NCI-H345 (cell line): ENCODE measurements around the gene SLC29A2.
"Not testable (repeated sequence)": the region's sequence is repeated elsewhere in the genome, so short reads cannot be mapped to it uniquely, and the experiment has no call there.

Source experiments
- DNase-seq: peaks from one replicate; lab custom pipeline; 2025; lab: John Stamatoyannopoulos, UW

SLC29A2 gene

DNA sequence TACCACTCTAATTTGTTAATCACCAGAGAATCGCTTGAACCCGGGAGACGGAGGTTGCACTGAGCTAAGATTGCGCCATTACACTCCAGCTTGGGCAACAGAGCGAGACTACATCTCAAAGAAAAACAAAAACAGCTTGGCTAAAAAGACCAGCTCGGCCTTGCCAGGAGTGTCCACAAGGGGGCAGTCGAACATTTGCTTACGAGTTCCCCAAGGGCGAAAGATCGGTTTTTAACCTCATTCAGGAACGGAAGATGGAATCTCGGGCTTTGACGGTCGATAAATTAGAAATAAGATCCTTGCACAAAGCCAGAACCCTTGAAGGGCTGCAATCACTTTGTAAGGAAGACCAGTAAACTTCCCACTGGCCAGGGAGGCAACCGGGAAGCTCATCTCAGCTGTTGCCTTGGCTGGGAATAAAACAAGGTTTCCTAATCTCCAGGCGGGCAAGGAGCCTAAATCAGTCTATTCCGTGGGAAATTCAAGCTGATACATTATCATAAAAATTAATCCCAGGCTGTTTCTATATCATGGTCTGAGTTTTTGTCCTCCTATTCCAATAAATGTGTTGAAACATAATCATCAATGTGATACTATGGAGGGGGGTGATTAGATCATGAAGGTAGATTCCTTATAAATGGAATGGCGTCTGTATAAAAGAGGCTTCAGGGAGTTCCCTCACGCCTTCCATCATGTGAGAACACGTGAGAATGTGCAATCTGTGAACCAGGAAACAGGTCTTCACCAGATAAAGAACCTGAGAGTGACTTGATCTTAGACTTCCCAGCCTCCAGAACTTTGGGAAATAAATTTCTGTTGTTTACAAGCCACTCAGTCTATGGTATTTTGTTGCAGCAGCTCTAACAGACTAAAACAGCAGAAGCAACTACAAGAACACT lies 14.9 kb upstream of the SLC29A2 start:
- peak; percentile 87 for DNase-seq

DNA sequence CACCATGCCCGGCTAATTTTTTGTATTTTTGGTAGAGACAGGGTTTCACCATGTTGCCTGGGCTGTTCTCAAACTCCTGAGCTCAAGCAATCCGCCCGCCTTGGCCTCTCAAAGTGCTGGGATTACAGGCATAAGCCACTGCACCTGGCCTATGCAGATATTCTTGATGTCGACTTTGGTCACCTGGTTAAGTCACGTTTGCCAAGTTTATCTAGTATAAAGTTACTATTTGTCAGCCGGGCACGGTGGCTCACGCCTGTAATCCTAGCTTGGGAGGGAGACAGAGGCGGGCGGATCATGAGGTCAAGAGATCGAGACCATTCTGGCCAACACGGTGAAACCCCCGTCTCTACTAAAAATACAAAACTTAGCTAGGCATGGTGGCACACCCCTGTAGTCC lies 12.8 kb upstream of the SLC29A2 start:
- not testable (repeated sequence) for DNase-seq

DNA sequence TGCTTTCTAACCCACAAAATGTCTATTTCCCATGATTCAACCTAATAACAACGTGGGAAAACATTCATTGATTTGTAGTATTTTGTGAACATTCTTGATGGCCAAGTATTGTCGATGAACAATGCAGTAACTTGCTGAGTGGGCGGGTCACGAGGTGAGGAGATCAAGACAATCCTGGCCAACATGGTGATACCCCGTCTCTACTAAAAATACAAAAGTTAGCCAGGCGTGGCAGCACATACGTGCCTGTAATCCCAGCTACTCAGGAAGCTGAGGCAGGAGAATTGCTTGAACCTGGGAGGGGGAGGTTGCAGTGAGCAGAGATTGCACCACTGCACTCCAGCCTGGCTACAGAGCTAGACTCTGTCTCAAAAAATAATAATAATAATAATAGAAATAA lies 8.7 kb upstream of the SLC29A2 start:
- DNase-seq = not testable (repeated sequence)

DNA sequence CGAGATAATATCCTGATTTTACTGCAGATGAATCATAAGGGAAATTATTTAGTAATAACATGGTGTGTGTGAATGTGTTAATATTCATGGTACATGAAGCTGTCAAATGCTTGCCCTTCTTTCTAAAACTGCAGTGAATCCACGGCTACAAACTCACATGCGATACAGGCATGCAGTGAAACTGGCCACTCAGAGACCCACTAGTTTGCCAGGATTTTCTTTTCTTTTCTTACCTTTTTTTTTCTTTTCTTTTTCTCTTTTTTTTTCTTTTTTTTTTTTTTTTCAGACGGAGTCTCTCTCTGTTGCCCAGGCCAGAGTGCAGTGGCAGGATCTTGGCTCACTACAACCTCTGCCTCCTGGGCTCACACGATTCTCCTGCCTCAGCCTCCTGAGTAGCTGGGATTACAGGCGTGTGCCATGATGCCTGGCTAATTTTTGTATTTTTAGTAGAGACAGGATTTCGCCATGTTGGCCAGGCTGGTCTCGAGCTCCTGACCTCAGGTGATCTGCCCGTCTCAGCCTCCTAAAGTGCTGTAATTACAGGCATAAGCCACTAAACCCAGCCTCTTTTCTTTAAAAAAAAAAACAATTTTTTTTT lies 2.2 kb upstream of the SLC29A2 start:
- DNase-seq = not testable (repeated sequence)

DNA sequence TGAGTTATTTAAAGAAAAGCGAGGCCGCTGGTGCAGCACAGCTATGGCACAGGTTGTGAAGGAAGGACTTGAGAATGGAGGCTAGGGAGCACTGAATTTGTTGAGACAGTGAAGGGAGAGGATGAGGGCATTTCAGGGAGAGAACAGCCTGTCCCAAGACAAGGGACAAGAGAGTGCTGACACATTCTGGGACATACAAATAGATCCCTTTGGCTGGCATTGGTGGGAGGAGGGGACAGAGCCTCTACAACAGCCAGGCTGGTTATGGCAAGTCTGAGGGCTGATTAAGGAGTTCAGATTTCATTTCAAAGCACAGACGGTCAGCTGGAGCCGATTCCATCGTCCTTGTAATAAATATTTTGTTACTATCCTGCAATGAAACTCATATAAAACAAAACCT lies 1.7 kb upstream of the SLC29A2 start:
- DNase-seq = no peak

DNA sequence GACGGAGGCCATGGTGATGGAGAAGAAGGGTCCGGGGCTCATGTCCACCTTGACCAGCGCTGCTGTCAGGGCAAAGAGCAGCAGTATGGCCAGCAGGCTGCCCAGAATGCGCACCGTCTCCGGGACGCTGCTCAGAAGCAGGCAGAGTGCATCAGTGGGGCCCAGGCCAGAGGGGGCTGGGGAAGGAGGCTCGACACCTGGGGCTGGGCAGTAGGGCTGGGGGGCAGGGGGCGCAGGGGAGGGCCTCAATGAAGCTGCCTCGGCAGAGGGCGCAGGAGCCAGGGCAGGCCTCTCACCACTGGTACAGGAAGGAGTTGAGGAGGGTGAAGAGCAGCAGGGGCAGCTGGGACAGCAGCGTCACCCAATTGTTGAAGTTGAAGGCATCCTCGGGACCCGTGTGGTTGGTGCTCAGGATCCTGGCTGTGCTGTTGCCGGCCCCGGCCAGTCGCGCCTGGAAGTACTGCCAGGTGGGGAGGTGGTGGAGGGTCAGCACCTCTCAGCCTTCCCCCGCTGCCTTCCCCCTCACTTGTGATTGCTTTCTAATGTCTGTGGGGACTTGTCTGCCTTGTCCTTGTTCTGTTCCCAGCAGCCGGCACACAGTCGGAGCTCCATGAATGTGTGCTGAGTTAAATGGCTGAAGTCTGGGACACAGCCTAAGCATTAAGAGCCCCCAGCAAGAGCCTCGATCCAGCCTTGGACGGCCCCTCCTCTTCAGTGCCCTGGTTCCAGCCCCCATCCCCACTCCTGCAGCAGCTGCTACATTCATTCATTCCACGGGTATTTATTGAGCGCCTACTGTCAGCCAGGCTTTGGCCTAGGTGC lies 2.3 kb downstream of the SLC29A2 start:
- DNase-seq = no peak

DNA sequence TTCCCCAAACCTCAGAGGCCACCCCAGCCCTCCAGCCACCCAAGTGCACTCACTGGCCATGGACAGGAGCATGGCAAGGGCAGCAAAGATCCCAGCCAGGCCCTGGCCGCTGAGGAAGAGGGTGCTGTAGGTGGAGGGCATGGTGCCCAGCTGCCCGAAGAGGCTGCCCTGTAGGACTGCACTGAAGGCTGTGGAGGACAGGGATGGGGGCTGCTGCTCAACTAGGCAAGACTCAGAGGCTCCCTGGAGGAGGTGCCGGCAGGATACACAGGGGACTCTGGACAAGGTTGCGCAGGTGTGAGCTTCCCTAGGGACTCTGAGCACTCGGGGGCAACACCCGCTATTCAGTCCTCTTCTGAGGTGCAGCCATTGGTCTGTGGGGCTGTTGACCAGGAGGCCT lies 3.1 kb downstream of the SLC29A2 start:
- DNase-seq = no peak

DNA sequence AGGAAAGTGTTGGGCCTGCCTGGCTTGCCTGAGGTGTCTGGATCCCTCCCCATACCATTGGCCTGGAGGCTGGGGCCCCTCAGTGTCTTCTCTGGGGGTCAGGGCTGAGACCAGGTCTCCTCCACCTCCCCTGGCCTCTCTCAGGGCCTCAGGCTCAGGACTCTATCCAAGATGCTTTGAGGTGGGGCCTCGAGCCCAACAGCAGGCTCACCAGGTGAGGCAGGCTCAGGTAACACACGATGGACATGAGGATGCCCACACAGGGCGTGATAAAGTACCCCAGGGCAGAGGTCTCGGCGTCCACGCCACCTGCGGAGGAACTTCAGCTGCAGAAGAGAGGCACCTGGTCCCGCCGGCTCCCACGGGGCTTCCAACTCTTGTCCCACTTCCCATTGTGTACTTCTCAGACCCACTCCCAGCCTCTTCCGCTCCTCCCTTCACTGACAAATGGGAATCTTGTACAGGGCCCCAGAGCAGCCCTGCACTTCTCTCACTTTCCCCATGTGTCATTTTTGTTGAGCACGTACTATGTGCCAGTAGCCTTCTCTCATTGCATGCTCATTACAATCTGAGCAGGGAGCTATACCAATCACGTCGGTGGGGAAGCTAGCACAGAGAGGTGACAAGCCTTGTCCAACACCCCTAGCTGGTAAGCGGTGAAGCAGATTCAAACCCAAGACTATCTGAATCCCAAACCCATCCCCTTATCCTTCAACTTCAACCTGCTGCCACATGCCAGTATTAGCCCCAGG lies 3.8 kb downstream of the SLC29A2 start:
- DNase-seq = no peak

DNA sequence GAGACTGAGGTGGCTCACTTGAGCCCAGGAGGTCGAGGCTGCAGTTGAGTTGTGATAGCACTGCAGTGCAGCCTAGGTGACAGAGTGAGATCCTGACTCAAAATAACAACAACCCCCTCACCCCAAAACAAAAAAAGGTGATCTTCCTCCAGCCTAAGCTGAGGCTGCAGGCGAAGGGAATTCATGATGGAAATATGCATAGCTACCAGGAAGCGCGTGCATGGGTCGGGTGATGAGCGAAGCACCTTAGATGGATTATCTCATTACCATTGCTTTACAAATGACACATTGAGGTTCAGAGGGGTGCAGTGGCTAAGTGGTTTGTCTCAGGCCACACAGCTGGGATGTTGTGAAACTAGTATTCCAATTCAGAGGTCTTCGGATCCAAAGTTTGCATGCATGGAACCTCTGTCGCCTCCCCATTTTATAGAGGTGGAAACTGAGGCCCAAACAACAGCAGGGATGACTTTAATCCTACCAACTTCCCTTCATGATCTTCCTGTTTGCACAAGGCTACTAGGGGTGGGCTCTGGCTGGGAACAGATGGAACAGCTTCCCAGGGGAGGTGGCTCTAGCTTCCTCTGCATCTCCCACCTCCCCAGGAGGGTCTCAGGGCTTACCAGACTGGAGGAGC lies 4.6 kb downstream of the SLC29A2 start:
- no peak for DNase-seq

DNA sequence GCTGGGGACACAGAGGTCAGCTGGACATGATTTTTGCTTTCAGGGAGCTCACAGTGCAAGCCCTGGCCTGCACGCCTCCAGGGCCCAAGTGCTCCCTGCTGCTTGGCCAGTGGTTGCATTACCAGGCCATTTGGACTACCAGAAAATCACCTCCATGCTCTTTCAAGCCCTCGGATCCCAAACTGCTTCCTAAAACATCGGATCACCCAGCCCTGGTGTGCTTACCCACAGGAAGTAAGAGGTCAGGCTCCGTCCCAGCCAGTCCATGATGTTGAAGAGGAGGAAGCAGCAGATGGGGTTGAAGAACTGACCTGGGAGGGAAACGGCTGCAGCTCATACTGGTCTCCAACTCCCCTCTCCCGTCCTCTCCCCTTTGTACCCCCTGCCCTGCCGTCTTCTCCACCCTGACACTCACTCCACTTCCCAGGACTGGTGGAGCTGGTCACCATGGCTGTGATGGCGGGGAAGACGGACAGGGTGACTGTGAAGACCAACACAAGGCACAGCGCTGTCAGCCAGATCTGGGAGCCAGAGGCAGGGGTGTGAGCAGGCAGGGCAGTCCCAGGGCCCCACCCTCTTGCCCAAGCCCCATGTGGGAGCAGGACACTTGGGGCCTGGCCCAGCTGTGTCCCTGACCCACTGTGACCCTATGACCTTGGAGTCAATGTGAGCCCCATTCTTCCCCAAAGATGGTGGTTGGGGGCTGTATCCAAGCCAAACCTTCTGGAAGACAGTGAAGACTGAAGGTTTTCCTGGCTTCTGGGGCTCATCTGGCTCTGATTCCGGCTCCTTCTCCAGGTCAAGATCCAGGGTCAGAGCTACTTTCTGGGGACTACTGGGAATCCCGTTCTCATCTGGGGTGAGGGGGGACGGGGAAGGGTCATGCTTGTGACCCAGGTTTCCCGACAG lies 5.6 kb downstream of the SLC29A2 start:
- no peak for DNase-seq

DNA sequence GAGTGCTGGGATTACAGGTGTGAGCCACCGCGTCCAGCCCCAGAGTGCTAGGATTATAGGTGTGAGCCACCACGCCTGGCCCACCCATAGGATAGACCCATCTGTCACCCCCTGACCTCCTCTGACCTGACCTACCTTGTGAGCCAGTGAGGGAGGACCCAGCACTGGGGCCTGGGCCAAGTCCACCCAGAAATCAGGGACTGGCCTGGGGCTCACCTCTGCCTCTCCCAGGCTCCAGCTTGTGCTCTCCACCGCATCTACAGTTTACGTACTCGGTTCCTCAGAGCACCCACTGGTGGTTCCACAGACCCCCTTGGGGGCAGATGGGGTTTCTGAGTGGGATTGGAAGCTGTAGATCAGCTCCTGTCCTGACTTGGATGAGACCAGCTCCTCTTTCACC lies 6.4 kb downstream of the SLC29A2 start:
- DNase-seq = no peak

DNA sequence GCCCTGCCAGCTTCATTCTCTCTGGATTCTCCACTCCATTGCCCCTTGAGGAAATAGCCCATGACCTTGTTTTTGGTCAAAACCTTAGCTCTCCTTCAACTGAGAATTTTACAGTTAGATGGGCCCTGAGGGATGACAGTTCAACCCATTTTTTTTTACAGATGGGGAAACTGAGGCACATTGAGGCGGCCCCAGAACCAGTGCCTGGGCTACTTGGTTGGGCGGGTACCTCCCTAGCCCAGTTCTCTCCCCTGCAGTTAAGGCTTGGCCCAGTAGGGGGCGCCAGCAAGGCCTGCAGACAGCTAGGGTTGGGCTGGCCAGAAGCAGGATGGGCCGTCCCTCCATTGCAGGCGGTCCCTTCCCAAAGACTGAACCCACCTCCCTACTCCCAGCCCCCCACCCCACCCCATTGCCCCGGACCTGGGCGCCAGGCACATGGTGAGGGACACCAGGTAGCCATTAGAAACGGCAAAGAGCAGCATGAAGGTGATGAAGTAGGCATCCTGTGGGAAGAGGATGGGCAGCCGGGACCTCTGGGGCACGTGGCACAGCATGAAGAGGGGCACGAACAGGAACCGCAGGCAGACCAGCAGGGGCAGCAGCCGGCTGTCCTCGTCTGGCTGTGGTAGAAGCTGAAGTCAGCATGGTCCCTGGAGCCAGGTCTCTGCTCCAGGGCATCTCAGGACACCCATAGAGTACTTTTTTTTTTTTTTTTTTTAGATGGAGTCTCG lies 7.6 kb downstream of the SLC29A2 start:
- DNase-seq = peak; percentile 25

DNA sequence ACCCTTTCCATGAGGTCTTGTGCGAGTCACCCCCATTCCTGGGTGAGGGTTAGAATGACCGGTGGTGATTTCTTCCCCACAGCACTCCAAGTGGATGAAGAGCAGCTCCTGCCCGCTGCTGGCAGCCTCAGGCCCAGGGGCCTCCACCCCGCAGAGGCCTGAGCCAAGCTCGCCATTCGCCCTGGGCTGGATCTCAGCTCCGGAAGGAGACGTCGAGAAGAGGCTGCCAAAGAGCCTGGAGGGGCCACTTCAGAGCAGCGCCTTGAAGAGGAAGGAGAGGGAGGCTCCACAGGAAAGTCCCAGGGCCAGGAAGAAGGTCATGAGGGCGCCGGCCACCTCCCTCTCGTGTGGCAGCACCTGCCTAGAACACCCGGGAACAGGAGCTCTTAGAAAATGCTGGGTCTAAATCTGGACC lies 8.4 kb downstream of the SLC29A2 start:
- no peak for DNase-seq

DNA sequence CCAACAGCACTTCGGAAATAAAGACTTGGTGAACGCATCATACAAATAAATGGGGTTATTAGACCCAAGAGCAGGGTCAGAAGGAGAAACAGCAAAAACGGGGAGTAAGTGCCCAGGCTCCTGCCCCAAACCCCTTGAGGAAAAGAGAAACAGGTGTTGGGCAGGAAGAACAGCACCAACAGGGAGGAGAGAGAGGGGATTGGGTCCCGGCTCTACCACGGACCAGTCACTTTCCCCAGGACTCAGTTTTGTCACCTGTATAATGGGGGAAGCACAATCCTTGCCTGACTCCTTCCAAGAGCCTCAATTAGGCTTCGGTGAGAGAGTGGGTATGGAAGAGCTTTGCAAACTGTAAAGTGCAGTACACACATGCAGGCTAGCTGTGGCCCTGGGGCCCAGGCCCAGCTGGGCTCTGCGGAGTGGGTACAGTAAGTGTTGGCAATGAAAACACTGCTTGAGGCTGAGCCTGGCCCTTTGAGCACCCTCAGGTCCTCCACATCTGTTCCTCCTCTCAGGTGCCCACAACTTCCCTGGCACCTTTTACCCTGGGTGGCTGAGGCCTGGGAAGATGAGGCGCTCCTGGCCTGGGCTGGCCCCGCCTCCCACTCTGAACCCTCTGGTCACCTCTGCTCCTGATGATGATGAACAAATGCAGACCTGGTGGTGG lies 8.9 kb downstream of the SLC29A2 start:
- no peak for DNase-seq

DNA sequence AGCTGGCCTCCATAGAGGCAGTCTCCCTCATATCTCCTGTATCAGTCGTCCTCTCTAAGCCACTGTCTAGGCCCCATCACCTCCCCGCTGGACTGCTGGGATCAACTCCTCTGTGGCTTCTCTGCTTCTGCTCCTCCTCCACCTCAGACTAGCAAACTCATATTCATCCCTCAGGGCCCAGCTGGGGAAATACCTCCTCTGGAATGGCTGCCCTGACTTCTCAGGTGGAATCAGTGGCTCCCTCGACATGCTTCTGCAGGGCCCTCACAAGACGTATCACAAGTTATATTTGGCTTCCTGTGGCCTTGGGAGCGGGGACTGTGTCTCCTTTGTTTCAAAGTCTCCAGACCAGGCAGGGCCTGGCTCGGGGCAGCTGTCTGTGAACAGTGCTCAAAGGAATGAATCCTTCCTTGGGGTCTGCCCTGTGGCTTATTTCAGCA lies 10.0 kb downstream of the SLC29A2 start:
- DNase-seq = no peak

DNA sequence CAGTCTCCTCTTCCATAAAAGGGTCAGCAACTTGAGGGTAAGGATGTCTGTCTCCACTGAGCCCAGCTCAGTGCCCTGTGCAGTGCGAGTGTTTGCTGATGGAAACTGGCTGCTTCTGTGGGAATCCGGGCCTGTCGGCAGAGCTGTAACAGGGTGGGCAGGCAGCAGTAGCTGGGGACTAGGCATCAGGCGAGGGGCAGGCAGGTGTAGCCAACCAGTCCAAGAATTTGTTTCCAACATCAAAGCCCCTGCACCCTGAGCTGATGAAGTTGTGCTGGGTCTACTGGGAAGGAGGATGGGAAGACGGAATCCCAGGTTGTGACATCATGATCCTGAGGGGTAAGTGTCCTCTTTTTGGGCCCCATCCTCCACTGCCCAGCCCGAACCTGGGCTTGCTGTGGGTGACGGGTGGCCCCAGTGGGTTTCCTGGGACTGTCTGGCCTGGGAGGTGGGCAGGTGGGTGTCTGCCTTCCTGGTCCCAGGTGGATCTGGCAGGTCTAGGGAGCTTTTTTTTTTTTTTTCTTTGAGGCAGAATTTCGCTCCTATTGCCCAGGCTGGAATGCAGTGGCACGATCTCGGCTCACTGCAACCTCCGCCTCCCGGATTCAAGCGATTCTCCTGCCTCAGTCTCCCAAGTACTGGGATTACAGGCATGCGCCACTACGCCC lies 11.0 kb downstream of the SLC29A2 start:
- no peak for DNase-seq

DNA sequence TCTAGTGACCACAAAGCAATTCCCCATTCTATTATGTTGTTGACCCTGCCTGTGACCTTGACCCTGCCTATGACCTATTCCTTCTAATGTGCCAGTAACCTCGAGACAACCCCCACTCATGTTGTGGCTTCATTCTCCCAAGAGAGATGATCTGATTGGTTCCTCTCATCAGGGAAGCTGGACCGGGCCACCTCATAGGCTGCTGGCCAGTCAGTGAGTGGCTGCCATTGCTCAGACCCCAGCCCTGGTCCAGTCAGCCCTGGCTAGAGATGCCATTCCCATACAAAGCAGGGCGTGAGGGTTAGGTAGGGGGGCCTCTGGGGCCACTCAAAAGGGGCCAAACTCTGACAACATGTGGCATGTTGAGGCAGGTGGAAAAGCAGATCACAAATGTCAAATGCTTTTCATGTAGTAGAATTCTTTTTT lies 11.9 kb downstream of the SLC29A2 start:
- no peak for DNase-seq

DNA sequence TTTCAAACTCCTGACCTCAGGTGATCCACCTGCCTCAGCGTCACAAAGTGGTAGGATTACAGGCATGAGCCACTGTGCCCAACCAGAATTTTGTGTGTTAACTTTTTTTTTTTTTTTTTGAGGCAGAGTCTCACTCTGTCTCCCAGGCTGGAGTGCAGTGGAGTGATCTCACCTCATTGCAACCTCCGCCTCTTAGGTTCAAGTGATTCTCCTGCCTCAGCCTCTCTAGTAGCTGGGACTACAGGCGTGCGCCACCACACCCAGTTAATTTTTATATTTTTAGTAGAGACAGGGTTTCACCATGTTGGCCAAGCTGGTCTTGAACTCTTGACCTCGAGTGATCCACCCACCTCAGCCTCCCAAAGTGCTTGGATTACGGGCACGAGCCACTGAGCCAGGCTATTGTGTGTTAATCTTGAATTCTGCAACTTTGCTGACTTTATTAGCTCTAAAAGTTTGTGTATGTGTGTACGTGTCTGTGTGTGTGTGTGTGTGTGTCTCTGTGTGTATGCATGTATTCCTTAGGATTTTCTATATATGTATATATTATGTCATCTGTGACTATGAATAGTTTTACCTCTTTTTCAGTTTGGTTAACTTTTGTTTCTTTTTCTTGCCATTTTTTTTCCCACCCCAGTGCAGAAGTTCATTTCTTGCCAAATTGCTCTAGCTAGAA lies 20.9 kb downstream of the SLC29A2 start:
- DNase-seq = not testable (repeated sequence)
